ENCODE measurements around the gene CAMK2D.

Gene CAMK2D

DNA sequence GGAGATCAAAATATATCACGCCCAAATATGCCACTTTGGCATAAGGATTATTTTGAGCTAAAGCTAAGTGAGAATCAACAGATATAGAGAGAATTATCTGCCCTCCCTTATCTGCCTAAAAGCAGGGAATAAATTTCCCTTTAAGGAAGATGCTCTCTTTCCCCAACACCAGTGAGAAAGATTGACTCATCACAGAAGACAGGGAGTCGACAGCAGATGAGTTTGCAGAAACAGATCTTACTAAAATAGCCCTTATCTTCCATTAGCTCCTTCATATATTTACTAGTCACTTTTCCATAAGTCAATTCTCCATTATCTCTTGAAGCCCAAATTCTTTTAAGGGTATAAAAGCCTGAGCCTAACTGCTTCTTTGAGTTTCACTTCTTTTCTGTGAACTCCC lies 156.6 kb downstream of the CAMK2D start:
- DNase-seq (ENCODE audit: low read depth), result no peak

DNA sequence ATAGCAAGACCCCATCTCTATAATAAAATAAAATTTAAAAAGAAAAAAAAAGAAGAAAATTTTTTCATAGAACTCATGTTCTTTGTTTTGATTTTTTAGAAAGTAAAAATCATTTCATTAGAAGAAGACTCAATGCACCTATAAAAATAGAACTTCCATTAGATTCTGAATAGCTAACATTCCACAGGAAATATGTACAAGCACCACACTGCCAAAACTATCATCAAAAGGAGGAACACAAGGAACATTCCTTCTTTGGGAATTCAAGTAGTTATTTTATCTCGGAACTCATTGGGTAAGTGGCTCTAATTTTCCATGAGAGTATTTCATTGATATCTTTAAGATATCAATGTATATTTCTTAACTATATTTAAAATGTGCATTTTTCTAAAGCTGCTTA lies 157.6 kb downstream of the CAMK2D start:
- no peak for DNase-seq (ENCODE audit: low read depth)

- DNase-seq (ENCODE audit: low read depth), result no peak
Observed at GRCh38 chr4:113602646-113603228, 158.8 kb downstream of the CAMK2D start.

- DNase-seq (ENCODE audit: low read depth), result no peak
Observed at GRCh38 chr4:113601636-113602035, 159.9 kb downstream of the CAMK2D start.

DNA sequence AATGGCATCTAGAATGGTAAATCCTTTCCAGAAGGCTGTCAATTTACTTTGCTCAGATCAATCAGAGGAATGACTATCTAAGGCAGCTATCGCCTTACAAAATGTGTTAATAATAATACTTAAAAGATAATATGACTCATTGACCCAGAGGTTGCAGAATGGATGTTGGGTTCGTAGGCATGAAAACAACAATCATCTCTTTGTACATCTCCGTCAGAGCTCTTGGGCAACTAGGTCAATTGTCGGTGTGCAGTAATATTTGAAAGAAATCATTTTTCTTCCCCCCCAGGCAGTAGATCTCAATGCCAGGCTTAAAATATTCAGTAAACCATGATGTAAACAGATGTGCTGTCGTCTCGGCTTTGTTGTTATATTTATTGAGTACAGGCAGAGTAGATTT lies 165.1 kb downstream of the CAMK2D start:
- DNase-seq (ENCODE audit: low read depth), result no peak

GRCh38 chr4:113594231-113594556 lies 167.3 kb downstream of the CAMK2D start:
- DNase-seq (ENCODE audit: low read depth), result no peak

DNA sequence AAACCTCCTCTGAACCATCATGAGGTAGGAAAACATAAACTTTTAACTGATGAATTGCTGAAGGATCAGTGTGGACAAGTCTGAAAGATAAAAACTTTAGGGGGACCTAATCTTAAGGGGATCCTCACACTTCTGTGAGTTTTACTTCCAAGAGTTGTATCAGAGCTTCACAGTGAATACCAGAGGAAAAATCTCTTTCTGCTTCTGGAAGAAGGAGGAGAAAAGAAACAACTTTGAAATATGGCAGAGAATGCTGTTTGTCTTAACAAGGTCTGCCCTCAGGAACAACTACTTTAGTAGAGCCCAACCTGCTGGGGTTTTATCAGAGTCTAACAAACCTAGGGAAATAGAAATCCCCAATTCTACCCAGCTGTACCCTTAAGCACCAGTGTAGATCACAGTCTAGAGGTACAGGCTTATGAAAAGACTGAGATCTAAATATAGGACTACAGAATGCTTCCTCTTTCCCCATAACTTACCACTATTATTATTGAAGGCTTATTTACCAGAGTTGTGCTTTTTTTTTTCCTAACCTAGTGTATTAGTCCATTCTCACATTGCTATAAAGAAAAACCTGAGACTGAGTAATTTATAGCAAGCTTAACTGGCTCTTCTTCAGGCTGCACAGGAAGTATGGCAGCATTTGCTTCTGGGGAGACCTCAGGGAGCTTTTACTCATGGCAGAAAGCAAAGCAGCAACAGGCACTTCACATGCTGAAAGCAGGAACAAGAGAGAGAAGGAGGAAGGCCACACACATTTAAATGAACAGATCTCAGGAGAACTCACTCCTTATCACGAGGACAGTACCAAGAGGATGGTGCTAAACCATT lies 167.9 kb downstream of the CAMK2D start:
- DNase-seq (ENCODE audit: low read depth), result no peak

DNA sequence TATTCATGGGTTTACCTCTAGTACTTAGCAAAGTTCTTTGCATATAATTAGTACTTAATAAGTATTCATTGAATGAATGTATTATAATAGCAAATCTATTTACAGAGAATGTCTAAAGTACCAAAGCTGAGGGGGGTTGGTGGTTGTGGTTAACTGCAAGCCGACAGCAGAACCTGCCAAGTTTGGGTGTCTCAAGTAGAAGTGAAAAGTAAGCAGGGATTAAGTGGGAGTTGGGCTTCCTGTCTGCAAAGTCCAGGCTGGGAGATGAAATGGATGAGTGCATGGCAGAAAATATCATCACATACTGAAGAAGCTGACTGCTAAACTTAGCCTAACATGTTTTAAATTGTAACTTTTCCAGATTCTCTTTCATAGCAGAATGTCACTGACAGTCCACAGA lies 169.6 kb downstream of the CAMK2D start:
- DNase-seq (ENCODE audit: low read depth), result no peak

DNA sequence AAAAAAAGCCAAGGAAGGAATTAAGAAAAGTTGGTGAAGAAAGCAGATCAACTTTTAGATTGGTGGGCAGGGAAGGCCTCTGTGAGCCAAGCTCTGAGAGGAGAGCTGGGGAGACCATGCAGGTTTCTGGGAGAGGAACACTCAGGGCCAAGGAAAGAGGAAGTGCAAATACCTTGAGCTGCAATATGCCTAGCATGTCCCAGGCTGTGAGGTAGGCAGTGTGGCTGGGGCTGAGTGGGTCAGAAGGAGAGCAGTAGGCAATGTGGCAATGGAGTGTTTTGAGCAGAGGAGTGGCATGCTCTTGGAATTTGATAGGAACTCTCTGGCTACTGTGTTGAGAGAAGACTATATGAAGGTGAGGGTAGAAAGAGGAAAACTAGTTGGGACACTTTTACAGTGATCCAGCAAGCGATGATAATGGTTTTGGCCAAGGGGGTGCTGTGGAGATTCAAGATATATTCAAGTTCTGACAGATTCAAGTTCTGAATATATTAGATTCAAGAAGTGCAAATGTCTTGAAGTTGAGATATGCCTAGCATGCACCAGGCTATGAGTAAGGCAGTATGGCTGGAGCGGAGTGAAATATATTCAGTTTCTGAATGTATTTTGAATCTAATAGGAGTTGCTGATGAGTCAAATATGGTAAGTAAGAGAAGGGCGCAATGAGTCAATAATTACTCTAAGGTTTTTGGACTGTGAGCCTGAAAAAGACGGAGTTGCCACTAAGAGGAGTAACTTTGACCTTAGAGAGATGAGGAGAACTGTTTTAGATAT lies 172.5 kb downstream of the CAMK2D start:
- DNase-seq (ENCODE audit: low read depth), result no peak

DNA sequence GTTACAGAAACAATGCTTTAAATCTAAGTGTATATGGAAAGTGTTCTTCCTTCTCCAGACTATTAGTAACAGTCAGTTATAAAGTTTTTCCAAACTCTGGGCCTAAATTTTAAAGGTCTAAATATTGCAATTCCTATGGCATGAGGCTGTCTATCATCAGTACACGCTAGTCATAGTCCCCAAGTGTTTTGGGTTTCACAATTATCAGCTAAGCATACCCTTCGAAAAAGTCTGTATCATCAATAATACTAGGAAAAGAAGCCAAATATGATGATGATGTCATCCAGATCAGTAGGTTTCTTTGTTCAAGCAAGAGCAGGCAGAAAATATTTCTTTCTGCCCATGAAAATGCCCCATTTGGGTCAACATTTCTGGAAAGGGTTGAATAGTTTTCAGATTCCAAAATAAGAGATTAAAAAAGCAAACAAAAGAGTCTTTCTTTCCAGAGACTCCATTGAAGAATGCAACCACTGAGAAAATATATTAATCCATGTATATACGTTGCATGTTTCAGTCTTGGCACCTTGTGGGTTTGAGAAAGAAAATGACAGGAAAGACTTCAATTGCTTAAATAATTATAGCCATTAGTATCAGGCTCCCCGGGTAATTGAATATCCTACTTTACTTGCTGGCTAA lies 173.8 kb downstream of the CAMK2D start:
- DNase-seq (ENCODE audit: low read depth), result no peak

DNA sequence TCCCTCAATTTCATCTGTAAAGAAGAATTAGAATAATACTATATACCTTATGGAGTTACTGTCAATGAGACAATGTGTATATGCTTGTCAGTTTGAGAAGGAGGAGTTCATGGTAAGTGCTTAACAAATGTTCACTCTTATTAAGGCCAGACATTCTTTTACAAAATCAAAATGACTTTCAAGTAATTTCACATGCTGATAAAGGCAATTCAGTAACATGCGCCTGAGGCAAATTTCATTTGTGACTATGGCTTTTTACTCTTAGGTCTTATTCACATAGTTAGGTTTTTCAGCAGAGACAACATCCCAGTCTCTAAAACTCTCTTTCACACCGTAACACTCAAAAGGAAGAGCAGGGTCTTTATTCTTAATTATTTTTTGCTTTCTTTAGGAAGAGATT lies 174.4 kb downstream of the CAMK2D start:
- no peak for DNase-seq (ENCODE audit: low read depth)

- no peak for DNase-seq (ENCODE audit: low read depth)
Observed at GRCh38 chr4:113586072-113586471, 175.5 kb downstream of the CAMK2D start.

DNA sequence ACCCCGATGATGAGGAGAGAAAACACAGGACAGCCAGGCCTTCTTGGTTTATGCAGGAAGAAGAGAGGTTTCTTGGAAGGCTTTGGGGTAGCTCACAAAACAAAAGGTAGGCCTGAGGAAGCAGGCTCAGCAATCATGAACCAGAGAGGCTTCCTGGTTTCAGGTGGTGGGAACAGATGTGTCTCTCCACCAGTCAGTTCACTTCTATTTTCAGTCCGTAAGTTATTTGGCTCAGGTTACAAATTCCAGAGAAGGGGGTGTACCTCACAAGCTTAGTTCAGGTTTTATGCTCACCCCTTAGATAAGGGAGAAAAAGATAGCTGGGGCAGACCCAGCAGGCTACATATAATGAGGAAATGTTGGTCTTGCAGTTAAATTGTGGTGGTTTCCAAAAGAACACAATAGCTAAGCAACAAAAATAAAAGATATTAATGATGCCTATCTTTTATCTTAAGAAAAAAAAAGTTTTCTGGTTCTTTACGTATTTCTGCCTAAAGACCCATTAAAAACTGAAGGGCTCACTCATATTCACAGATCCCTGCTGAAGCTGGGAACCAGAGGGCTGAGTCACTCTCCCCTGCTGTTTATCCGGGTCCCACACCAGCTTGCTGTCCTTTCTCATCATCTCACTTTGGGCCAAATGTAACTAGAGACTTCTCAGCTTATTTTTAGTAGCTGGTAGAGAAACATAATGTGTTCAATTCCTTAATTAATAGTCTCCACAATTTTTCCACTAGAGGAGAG lies 177.0 kb downstream of the CAMK2D start:
- DNase-seq (ENCODE audit: low read depth), result no peak

DNA sequence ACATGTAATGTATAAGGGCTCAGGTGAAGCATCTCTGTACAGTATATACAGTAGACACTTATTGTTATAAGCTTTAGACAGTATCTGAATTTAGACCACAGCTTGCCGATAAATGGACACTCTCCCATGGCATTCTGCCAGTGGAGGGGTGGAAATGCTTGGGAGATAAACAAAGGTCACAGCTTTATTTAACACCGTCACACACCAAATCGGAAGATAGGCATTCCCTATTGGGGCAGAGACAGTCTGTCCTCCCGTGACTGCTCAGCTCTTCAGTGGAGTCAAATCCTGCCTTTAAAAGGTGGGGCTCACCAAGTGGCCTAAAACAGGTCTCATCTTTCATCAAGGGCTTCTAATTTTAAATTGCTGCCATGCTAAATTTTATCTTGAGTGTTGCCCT lies 178.8 kb downstream of the CAMK2D start:
- DNase-seq (ENCODE audit: low read depth), result no peak

DNA sequence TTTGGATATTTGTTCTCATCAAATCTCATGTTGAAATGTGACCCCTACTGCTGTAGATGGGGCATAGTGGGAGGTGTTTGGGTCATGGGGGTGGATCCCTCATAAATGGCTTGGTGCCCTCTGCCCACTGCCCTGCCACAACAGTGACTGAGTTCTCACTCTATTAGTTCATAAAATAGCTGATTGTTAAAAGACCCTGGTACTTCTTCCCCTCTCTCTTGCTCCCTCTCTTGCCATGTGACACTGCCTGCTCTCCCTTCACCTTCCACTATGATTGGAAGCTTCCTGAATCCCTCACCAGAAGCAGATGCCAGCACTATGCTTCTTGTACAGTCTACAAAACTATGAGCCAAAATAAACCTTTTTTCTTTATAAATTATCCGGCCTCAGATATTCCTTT lies 182.2 kb downstream of the CAMK2D start:
- DNase-seq (ENCODE audit: low read depth), result no peak

GRCh38 chr4:113576947-113577678 lies 184.4 kb downstream of the CAMK2D start:
- DNase-seq (ENCODE audit: low read depth), result no peak

DNA sequence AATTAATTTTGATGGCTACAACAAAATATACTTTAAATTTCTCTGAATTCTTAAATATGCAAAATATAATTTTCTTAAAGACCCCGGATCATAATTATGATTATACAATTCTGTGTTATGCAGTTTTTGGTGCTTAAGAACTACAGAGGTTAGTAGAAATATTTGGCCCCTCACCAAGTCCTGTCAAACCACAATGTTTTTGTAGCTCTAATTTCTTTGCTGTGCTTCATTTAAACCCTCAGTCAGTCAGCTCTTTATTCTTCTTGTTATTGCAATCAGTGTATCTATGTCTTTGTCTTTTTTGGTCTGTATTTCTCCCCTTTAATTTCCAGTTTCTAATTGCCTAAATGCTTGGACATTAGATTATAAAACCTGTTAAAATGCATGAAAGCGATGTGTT lies 186.1 kb downstream of the CAMK2D start:
- DNase-seq (ENCODE audit: low read depth), result no peak

GRCh38 chr4:113574636-113575103 lies 186.9 kb downstream of the CAMK2D start:
- DNase-seq (ENCODE audit: low read depth), result no peak

DNA sequence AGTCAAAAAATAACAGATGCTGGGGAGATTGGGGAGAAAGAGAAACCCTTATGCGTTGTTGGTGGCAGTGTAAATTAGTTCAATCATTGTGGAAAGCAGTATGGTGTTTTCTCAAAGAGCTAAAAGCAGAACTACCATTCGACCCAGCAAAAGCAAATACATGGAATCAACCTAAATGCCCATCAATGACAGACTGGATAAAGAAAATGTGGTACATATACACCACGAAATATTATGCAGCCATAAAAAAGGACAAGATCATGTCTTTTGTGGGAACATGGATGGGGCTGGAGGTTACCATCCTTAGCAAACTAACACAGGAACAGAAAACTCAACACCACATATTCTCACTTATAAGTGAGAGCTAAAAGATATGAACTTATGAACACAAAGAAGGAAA lies 188.9 kb downstream of the CAMK2D start:
- DNase-seq (ENCODE audit: low read depth), result no peak

DNA sequence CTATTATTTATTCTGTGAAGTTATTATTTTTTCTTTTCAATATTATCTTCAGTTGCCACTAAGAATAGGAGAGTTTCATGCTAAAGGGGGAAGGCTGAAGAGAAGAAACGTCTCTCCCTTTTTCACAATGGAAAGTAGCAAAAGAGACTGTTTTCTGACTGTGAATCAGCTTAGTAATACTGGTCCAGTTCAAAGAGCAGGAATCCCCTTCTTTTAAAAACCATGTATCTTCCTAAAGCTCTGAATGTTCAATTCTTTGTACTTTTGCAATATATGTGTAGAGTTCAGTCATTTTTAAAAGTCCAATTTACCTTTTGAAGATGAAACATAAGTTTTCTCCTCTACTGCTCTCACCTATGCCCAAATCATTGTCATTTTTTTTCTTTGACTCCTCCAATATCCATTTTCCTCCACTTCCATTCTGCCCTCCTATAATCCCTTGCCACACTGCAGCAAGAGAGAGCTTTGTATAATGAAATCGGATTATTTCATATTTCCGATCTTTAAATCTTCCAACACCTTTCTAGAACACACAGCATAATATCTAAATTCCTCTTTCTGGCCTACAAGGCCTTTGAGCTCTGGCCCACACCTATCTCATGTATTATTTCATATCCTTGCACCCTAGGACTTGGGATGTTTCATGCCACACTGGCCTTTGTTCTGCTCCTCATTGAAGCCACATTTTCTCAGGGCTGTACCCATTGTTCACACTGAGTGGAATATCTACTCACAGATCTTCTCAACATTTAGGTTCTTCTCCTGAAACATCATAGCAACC lies 195.3 kb downstream of the CAMK2D start:
- DNase-seq (ENCODE audit: low read depth), result no peak

GRCh38 chr4:113565702-113566012 lies 195.9 kb downstream of the CAMK2D start:
- DNase-seq (ENCODE audit: low read depth), result no peak

All from T-helper 22 cell (primary cell).